Thyroid gland (tissue), 4 donors: ENCODE data around the gene C5. TPM values are rescaled to one million over a fixed set of nuclear protein-coding genes. Genes with fewer than 3 reads are reported as not detected.

ENCODE experiments used
- DNase-seq, 2 donors: peaks; one replicate each; pipeline ENCODE4 v3.0.0-alpha.2; 2019
- H3K27ac ChIP-seq, 3 donors: fragments of 200-600 bp; sonication (generic); 1 replicate in 2 of 3; 2 replicates in 1 of 3; pipeline ENCODE4 v1.5.1; 2016 to 2019; ENCODE audit warnings: mild to moderate bottlenecking in 1 of 3, moderate library complexity in 1 of 3
- H3K27me3 ChIP-seq: fragments of 200-600 bp; sonication (generic); one replicate; pipeline ENCODE4 v1.5.1; 2019
- H3K36me3 ChIP-seq, 2 donors: fragments of 200-600 bp; sonication (generic); one replicate each; pipeline ENCODE4 v1.5.1; 2016 to 2019
- H3K4me1 ChIP-seq, 2 donors: fragments of 200-600 bp; sonication (generic); one replicate each; pipeline ENCODE4 v1.5.1; 2017 to 2019
- H3K4me3 ChIP-seq, 3 donors: fragments of 200-600 bp; sonication (generic); replicated peaks in 1 of 3; 1 replicate in 2 of 3; 2 replicates in 1 of 3; pipeline ENCODE4 v1.5.1; 2016; ENCODE audit warnings: mild to moderate bottlenecking in 1 of 3
- H3K9me3 ChIP-seq: fragments of 200-600 bp; sonication (generic); one replicate; pipeline ENCODE4 v1.5.1; 2017
- CTCF ChIP-seq, 6 experiments: fragments of 200-600 bp in 3 of 6; fragments of 450-650 bp in 3 of 6; sonication (generic) in 3 of 6; IDR thresholded peaks; one replicate each; pipeline ENCODE4 v1.5.1; 2016 to 2019; ENCODE audit warnings: antibody characterized with exemption in 6 of 6, mild to moderate bottlenecking in 2 of 6, inconsistent platforms in 1 of 6, moderate library complexity in 1 of 6
- POLR2A ChIP-seq, 2 donors: fragments of 450-650 bp; IDR thresholded peaks; one replicate each; pipeline ENCODE4 v1.6.1; 2017; ENCODE audit warnings: antibody characterized with exemption in 2 of 2, mild to moderate bottlenecking in 2 of 2, moderate library complexity in 1 of 2
- WGBS, 2 donors: methylation state at CpG; one replicate each; pipeline ENCODE4 v1.1.5; 2017; 5-methylcytosine and 5-hydroxymethylcytosine counted together
- intact Hi-C: fragments of 100-400 bp; cut with DNase I; formaldehyde crosslinking; loops from one replicate; pipeline ENCODE4 v1.15.1; 2023
- total RNA-seq, 4 donors: library from RNA; depleted of rRNA; stranded (reverse); fragments of >200 nt; gene quantifications; one replicate each; pipeline ENCODE4 v1.2.3, GENCODE V29; 2016

C5 gene
- total RNA-seq, 4 donors from 2014 or later, result 1.7 to 3.4 (median 2.8) TPM

DNA sequence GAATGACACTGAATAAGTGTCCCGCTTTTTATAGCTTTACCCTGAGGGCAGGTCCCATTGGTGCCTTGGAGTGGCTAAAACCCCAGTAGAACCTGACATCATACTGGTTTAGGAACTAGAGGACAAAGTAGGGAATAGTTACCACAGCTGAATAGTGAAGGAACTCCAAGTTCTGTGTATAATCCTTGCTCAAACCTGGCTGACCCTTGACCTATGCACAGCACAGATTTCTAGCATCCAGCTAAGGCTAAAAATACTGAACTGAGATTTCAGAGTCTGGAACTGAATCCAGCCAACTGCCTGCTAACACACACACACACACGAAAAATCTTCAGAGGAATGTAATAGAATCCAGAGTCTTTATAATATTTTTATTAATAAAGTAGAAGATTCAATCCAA, 50.8 kb downstream of the C5 start:
- Histone ChIP-seq H3K4me3 (no peak overlapping the region), H3K4me1 (no peaks in the 10 kb centered on the region), H3K27ac (no peak overlapping the region), H3K36me3 (no peaks in the 10 kb centered on the region), H3K9me3 (no peaks in the 10 kb centered on the region), H3K27me3 (no peaks in the 10 kb centered on the region)
- no peak for DNase-seq
- no peak for TF ChIP-seq POLR2A (IDR thresholded peaks at IDR 0.05)
- no peak for TF ChIP-seq CTCF (IDR thresholded peaks at IDR 0.05)
- intact Hi-C loops, result no loop called here
- WGBS, 2 donors, result 93 to 96% methylated on average over 2 of the region's 2 CpGs

GRCh38 chr9:120998111-120998510, 52.0 kb downstream of the C5 start:
- WGBS, 2 donors, result 98 to 99% methylated on average over 2 of the region's 2 CpGs

GRCh38 chr9:120997502-120997901, 52.6 kb downstream of the C5 start:
- no peaks in the 10 kb centered on the region for H3K9me3 ChIP-seq

More at GRCh38 chr9:120998111-120998510, 52.0 kb downstream of the C5 start:
- DNase-seq, result no peak
- H3K4me1 ChIP-seq, result no peaks in the 10 kb centered on the region
- H3K4me3 ChIP-seq, result no peak overlapping the region
- no peaks in the 10 kb centered on the region for H3K36me3 ChIP-seq
- H3K9me3 ChIP-seq, result no peaks in the 10 kb centered on the region
- intact Hi-C loops, result no loop called here
- no peak for TF ChIP-seq CTCF (IDR thresholded peaks at IDR 0.05)
- no peak for TF ChIP-seq POLR2A (IDR thresholded peaks at IDR 0.05)
- no peaks in the 10 kb centered on the region for H3K27me3 ChIP-seq
- H3K27ac ChIP-seq, result no peak overlapping the region

GRCh38 chr9:120996409-120996808, 53.7 kb downstream of the C5 start:
- Histone ChIP-seq H3K9me3 (no peaks in the 10 kb centered on the region), H3K4me3 (no peak overlapping the region), H3K36me3 (no peaks in the 10 kb centered on the region), H3K27me3 (no peaks in the 10 kb centered on the region), H3K27ac (no peak overlapping the region), H3K4me1 (no peaks in the 10 kb centered on the region)
- DNase-seq, result no peak
- WGBS, 2 donors, result 65 to 91% methylated on average over 3 of the region's 3 CpGs
- TF ChIP-seq POLR2A (IDR thresholded peaks at IDR 0.05) (no peak), CTCF (IDR thresholded peaks at IDR 0.05) (no peak)
- intact Hi-C loops, result no loop called here

More at GRCh38 chr9:120997502-120997901, 52.6 kb downstream of the C5 start:
- Histone ChIP-seq H3K36me3 (no peaks in the 10 kb centered on the region), H3K27me3 (no peaks in the 10 kb centered on the region), H3K4me3 (no peak overlapping the region), H3K4me1 (no peaks in the 10 kb centered on the region), H3K27ac (no peak overlapping the region)
- intact Hi-C loops, result no loop called here
- TF ChIP-seq CTCF (IDR thresholded peaks at IDR 0.05) (no peak), POLR2A (IDR thresholded peaks at IDR 0.05) (no peak)
- 75 to 85% methylated on average over 7 of the region's 7 CpGs for WGBS, 2 donors
- no peak for DNase-seq

GRCh38 chr9:120989065-120989464, 61.0 kb downstream of the C5 start:
- Histone ChIP-seq H3K27me3 (no peaks in the 10 kb centered on the region), H3K9me3 (no peaks in the 10 kb centered on the region), H3K4me1 (no peaks in the 10 kb centered on the region), H3K4me3 (no peak overlapping the region), H3K36me3 (no peaks in the 10 kb centered on the region), H3K27ac (no peak overlapping the region)
- intact Hi-C loops, result no loop called here
- no peak for DNase-seq
- TF ChIP-seq POLR2A (IDR thresholded peaks at IDR 0.05) (no peak), CTCF (IDR thresholded peaks at IDR 0.05) (no peak)
- WGBS, 2 donors, result 86 to 88% methylated on average over 4 of the region's 4 CpGs
